Panc1 (cell line): ENCODE data around the gene KCNJ11. TPM values are rescaled to one million over a fixed set of nuclear protein-coding genes. Genes with fewer than 3 reads are reported as not detected.

ENCODE experiments used
- ATAC-seq: fragments of 200-7000 bp; cut with Tn5 transposase; 2 replicates; pipeline ENCODE4 v1.9.1; 2020; ENCODE audit warnings: mild to moderate bottlenecking, moderate library complexity
- BruUV-seq: library from RNA; stranded (reverse); fragments of 400-500 nt; replicated peaks from 2 replicates; lab custom pipeline; 2021; lab: Mats Ljungman, UMichigan
- CTCF ChIA-PET: fragments of 300-600 bp; sonication (Branson Sonifier 250); formaldehyde crosslinking; loops from one replicate; lab custom pipeline; 2022; ENCODE audit warnings: antibody characterized with exemption; lab: Charles Lee
- POLR2A ChIA-PET: fragments of 300-600 bp; sonication (Branson Sonifier 250); formaldehyde crosslinking; loops from one replicate; lab custom pipeline; 2022; ENCODE audit warnings: antibody characterized with exemption; lab: Charles Lee
- DNase-seq: peaks from one replicate; pipeline ENCODE4 v3.0.0-alpha.2; 2010; ENCODE audit warnings: low read depth, low spot score
- H3K27ac ChIP-seq: 2 replicates; pipeline ENCODE4 v1.5.1; 2011; ENCODE audit warnings: mild to moderate bottlenecking, low read length, inconsistent platforms
- H3K27me3 ChIP-seq: fragments of 200-500 bp; sonication (Bioruptor generic); 2 replicates; pipeline ENCODE4 v1.6.0; 2014; ENCODE audit warnings: low read length, inconsistent platforms; ENCODE audit not compliant: control insufficient read depth, insufficient read depth
- H3K36me3 ChIP-seq: fragments of 200-500 bp; sonication (Bioruptor generic); 2 replicates; pipeline ENCODE4 v1.5.1; 2014; ENCODE audit warnings: inconsistent platforms, mild to moderate bottlenecking, low read length, moderate library complexity; ENCODE audit not compliant: control insufficient read depth, insufficient read depth
- H3K4me1 ChIP-seq: 2 replicates; pipeline ENCODE4 v1.5.1; 2011; ENCODE audit warnings: inconsistent platforms, mild to moderate bottlenecking, low read length, moderate library complexity; ENCODE audit not compliant: control insufficient read depth, insufficient read depth
- H3K4me3 ChIP-seq, 2 experiments: 2 replicates each; pipeline ENCODE4 v1.5.1; 2011 to 2012; ENCODE audit warnings: low read depth in 2 of 2, low read length in 2 of 2, mild to moderate bottlenecking in 2 of 2, inconsistent platforms in 1 of 2, moderate library complexity in 1 of 2
- H3K9me3 ChIP-seq: fragments of 200-500 bp; sonication (Bioruptor generic); 2 replicates; pipeline ENCODE4 v1.5.1; 2014; ENCODE audit warnings: low read depth, mild to moderate bottlenecking, inconsistent platforms, low read length, moderate library complexity; ENCODE audit not compliant: control insufficient read depth, insufficient read depth
- CTCF ChIP-seq: fragments of 450-650 bp; IDR thresholded peaks from 2 replicates; pipeline ENCODE4 v1.5.1; 2017; ENCODE audit warnings: mild to moderate bottlenecking
- POLR2AphosphoS5 ChIP-seq: IDR thresholded peaks from 2 replicates; pipeline ENCODE4 v1.6.1; 2012; ENCODE audit warnings: mild to moderate bottlenecking, low read depth, low read length, moderate library complexity
- REST ChIP-seq, 2 experiments: IDR thresholded peaks; 2 replicates each; pipeline ENCODE4 v1.6.1; 2011 to 2012; ENCODE audit warnings: low read depth in 2 of 2, control low read depth in 1 of 2, low read length in 1 of 2, mild to moderate bottlenecking in 1 of 2, moderate library complexity in 1 of 2; ENCODE audit not compliant: insufficient read depth in 1 of 2
- SIN3A ChIP-seq: IDR thresholded peaks from 2 replicates; pipeline ENCODE4 v1.6.1; 2012; ENCODE audit warnings: low read depth, mild to moderate bottlenecking, low read length, moderate library complexity, borderline replicate concordance; ENCODE audit not compliant: insufficient read depth
- TCF7L2 ChIP-seq: IDR thresholded peaks from 2 replicates; pipeline ENCODE4 v1.6.1; 2011; ENCODE audit warnings: mild to moderate bottlenecking, low read depth, low read length, inconsistent platforms
- in situ Hi-C: cut with HindIII; loops from 2 replicates; pipeline ENCODE4 v1.10.0; 2016; ENCODE audit warnings: low sequenced_read_pairs, low pct_unique_long_range_greater_than_20kb
- intact Hi-C: fragments of 100-400 bp; cut with micrococcal nuclease; formaldehyde crosslinking; loops from one replicate; pipeline ENCODE4 v1.10.0; 2022; ENCODE audit not compliant: unreplicated experiment
- total RNA-seq: library from RNA; stranded (reverse); gene quantifications from one replicate; pipeline ENCODE4 v1.2.1, GENCODE V29; 2021; ENCODE audit not compliant: unreplicated experiment

The KCNJ11 gene
- total RNA-seq, 1 experiment from 2014 or later: 0.67 TPM

GRCh38 chr11:17392872-17393271 lies 4.4 kb upstream of the KCNJ11 start:
- H3K4me1 ChIP-seq: no peaks in the 10 kb centered on the region
- POLR2A ChIA-PET: no interaction called here
- TF ChIP-seq POLR2AphosphoS5: no peak
- no peak for TF ChIP-seq REST (IDR thresholded peaks at IDR 0.05; ENCODE audit: insufficient read depth in 1 of 2, low read depth in 2 of 2, low read length in 1 of 2)
- no peak for TF ChIP-seq SIN3A
- TF ChIP-seq CTCF: no peak
- no peak for TF ChIP-seq TCF7L2
- DNase-seq (no peak), ATAC-seq (no peak)
- H3K27me3 ChIP-seq: no peaks in the 10 kb centered on the region
- no TSS peak for BruUV-seq
- in situ Hi-C loops (no loop called here), intact Hi-C loops (no loop called here)
- no peak overlapping the region for H3K27ac ChIP-seq
- H3K9me3 ChIP-seq: no peaks in the 10 kb centered on the region
- H3K36me3 ChIP-seq: no peaks in the 10 kb centered on the region; the same call in 1 of the 2 replicates
- no peak overlapping the region for H3K4me3 ChIP-seq
- CTCF ChIA-PET: no interaction called here

- DNase-seq: no peak
- Histone ChIP-seq H3K4me3 (no peak overlapping the region), H3K36me3 (no peaks in the 10 kb centered on the region; the same call in 1 of the 2 replicates), H3K9me3 (no peaks in the 10 kb centered on the region), H3K27me3 (no peaks in the 10 kb centered on the region), H3K27ac (no peak overlapping the region), H3K4me1 (no peaks in the 10 kb centered on the region)
- TF ChIP-seq REST (IDR thresholded peaks at IDR 0.05; ENCODE audit: insufficient read depth in 1 of 2, low read depth in 2 of 2, low read length in 1 of 2): no peak
- TF ChIP-seq TCF7L2: no peak
- no peak for TF ChIP-seq CTCF
- TF ChIP-seq SIN3A: no peak
- TF ChIP-seq POLR2AphosphoS5: no peak
- BruUV-seq: no TSS peak
- in situ Hi-C loops: no loop called here
- no peak for ATAC-seq
- ChIA-PET CTCF (no interaction called here), POLR2A (interaction anchor here (0.5 kb wide), 1 partner anchor 111 kb away, joined by 3 read pairs; no protein-coding TSS in a partner anchor)
- intact Hi-C loops: no loop called here
These were observed 3.3 kb upstream of the KCNJ11 start for GRCh38 chr11:17391493-17392355.
